ENCODE data around the gene IL1RAPL1. TPM values are rescaled to one million over a fixed set of nuclear protein-coding genes. Genes with fewer than 3 reads are reported as not detected.
A peak's percentile ranks its signal among the peaks of the same experiment; 100 is the strongest.

The IL1RAPL1 gene
- polyA plus RNA-seq, 1 donor from 2014 or later: not detected

GRCh38 chrX:29432534-29432933 is 845.3 kb downstream of the IL1RAPL1 start:
- H3K27me3 Mint-ChIP-seq: no peaks in the 10 kb centered on the region
- peaks cover 0 to 12% (median 3%) of the 10 kb centered on the region in 3 donors for H3K9me3 Mint-ChIP-seq
- no peaks in the 10 kb centered on the region for H3K4me1 Mint-ChIP-seq
- no peak overlapping the region for H3K27ac Mint-ChIP-seq
- no peak overlapping the region for H3K4me3 Mint-ChIP-seq
- H3K36me3 Mint-ChIP-seq: peaks cover 2% of the 10 kb centered on the region

- no peak overlapping the region for H3K27ac Mint-ChIP-seq
- peaks cover 0 to 8% (median 0%) of the 10 kb centered on the region in 3 donors for H3K9me3 Mint-ChIP-seq
- no peaks in the 10 kb centered on the region for H3K4me1 Mint-ChIP-seq
- H3K36me3 Mint-ChIP-seq: peaks cover 2% of the 10 kb centered on the region
- no peak overlapping the region for H3K4me3 Mint-ChIP-seq
- no peaks in the 10 kb centered on the region for H3K27me3 Mint-ChIP-seq
Measured at GRCh38 chrX:29434939-29435338, 847.7 kb downstream of the IL1RAPL1 start.

- no peaks in the 10 kb centered on the region for H3K27me3 Mint-ChIP-seq
- H3K27ac Mint-ChIP-seq: no peak overlapping the region
- peaks cover 0 to 8% (median 0%) of the 10 kb centered on the region in 3 donors for H3K9me3 Mint-ChIP-seq
- no peak overlapping the region for H3K4me3 Mint-ChIP-seq
- H3K36me3 Mint-ChIP-seq: peaks cover 4% of the 10 kb centered on the region
- H3K4me1 Mint-ChIP-seq: no peaks in the 10 kb centered on the region
Measured at GRCh38 chrX:29435396-29435795, 848.1 kb downstream of the IL1RAPL1 start.

DNA sequence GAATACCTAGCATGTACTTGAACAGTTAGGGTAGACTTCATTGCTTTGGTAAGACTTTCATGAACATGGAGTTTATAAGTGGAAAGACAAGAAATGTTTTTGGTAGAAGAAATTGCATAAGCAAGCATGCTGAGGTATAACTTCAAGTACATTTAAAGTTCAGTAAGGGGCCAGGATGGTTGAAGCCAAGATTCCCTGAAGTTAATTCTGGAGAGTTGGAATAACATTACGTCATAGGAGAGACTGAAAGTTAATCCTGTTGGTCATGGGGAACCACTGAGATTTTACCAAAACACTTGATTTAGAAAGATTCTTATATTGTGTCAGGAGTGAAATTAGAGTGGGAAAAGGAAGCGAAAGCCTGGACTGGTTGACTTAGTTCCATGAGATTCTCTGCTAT is 860.6 kb downstream of the IL1RAPL1 start:
- H3K36me3 Mint-ChIP-seq: no peaks in the 10 kb centered on the region
- peaks cover 0 to 2% (median 0%) of the 10 kb centered on the region in 3 donors for H3K9me3 Mint-ChIP-seq
- H3K4me3 Mint-ChIP-seq: no peak overlapping the region
- H3K4me1 Mint-ChIP-seq: peaks cover 0 to 6% (median 2%) of the 10 kb centered on the region in 3 donors
- H3K27ac Mint-ChIP-seq: no peak overlapping the region
- no peaks in the 10 kb centered on the region for H3K27me3 Mint-ChIP-seq

DNA sequence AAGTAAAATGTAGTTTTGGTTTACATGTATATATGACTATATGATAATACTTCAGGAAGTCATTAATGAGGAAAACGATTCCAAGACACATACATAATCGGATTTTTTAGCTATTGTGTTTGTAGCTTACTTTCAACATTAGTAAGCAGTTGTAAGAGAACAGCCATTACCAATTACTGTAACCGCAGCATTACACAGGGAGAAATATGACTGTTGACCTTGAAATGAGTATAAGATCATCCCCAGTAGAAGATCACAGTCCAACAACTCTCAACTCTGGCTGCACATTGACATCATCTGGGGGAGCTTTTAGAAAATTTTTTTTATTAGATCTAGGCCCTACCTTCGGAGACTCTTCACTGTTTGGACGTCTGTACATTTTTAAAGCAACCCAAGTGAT is 866.1 kb downstream of the IL1RAPL1 start:
- H3K4me1 Mint-ChIP-seq: peaks cover 0 to 6% (median 2%) of the 10 kb centered on the region in 3 donors
- H3K27ac Mint-ChIP-seq: no peak overlapping the region
- no peaks in the 10 kb centered on the region for H3K36me3 Mint-ChIP-seq
- H3K9me3 Mint-ChIP-seq: peaks cover 0 to 4% (median 0%) of the 10 kb centered on the region in 3 donors
- no peak overlapping the region for H3K4me3 Mint-ChIP-seq
- H3K27me3 Mint-ChIP-seq: no peaks in the 10 kb centered on the region

DNA sequence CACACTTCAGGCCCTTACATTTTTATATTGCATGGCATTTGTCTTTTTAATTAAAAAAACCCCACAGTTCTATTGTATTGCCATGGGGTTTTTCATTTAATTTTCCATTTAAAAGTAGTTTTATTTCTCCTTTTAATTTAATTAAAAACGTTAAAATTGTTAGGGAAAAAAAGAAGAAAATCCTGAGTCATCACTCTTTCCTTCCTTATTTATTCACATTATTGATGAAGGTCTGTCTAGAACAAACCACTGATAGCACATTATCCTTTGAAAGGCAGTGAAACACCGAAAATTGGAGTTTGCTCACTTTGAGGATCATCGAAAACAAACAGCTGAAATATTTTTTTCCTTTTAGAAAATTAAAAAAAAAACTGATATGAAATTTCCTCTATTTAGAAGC is 868.5 kb downstream of the IL1RAPL1 start:
- Mint-ChIP-seq H3K4me1 (no peaks in the 10 kb centered on the region), H3K27ac (no peak overlapping the region), H3K27me3 (no peaks in the 10 kb centered on the region), H3K36me3 (no peaks in the 10 kb centered on the region), H3K4me3 (no peak overlapping the region), H3K9me3 (peaks cover 0 to 3% (median 2%) of the 10 kb centered on the region in 3 donors)

DNA sequence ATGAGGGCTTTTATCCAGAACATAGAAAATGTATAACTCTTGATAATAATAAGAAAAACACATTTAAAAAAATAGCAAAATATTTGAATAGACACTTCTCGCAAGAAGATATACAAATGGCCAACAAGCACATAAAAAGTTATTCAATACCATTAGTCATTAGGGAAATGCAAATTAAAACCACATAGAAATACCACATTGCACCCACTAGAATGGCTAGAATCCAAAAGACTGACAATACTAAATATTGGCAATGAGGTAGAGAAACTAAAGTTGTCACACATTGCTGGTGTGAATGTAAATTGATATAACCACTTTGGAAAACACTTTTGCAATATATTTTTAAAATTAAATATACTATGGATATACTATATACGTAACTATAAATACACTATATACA is 873.8 kb downstream of the IL1RAPL1 start:
- Mint-ChIP-seq H3K4me1 (no peaks in the 10 kb centered on the region), H3K36me3 (no peaks in the 10 kb centered on the region), H3K27ac (no peak overlapping the region), H3K27me3 (no peaks in the 10 kb centered on the region), H3K9me3 (peaks cover 0 to 3% (median 3%) of the 10 kb centered on the region in 3 donors), H3K4me3 (no peak overlapping the region)

GRCh38 chrX:29466456-29466855 is 879.2 kb downstream of the IL1RAPL1 start:
- Mint-ChIP-seq H3K27ac (no peak overlapping the region), H3K4me1 (no peaks in the 10 kb centered on the region), H3K27me3 (no peaks in the 10 kb centered on the region), H3K9me3 (peaks cover 0 to 3% (median 0%) of the 10 kb centered on the region in 3 donors), H3K36me3 (no peaks in the 10 kb centered on the region), H3K4me3 (no peak overlapping the region)

DNA sequence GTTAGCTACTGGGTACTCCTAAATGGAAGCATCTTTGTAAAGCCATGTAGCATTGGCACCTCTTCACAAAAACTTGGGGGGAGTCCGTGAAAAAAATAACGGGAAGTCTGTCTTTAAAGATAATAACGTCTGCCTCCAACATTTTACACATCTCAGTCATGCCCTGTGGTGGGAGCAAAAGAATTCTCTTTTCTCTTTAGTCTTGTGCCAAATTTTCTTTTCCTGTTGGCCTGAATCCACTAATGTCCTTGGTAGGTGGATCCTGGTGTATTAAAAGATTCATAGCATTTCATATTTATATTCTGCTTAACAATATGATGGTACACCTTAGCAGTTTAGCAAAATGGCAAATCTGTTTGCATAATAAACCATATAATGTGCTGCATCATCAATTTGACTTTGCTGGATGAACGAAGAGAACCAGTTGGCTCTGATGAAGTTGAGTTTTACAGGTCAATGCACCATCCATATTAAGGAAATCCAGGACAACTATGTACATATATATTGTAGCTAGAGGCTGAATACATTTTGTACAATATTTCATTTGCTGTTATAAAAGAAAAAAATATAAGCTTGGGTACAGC is 881.8 kb downstream of the IL1RAPL1 start:
- Mint-ChIP-seq H3K27ac (no peak overlapping the region), H3K4me1 (no peaks in the 10 kb centered on the region), H3K9me3 (peaks cover 0 to 4% (median 0%) of the 10 kb centered on the region in 3 donors), H3K36me3 (no peaks in the 10 kb centered on the region), H3K4me3 (no peak overlapping the region), H3K27me3 (no peaks in the 10 kb centered on the region)

GRCh38 chrX:29470030-29470429 is 882.8 kb downstream of the IL1RAPL1 start:
- no peak overlapping the region for H3K27ac Mint-ChIP-seq
- peaks cover 0 to 4% (median 0%) of the 10 kb centered on the region in 3 donors for H3K9me3 Mint-ChIP-seq
- no peaks in the 10 kb centered on the region for H3K36me3 Mint-ChIP-seq
- H3K4me3 Mint-ChIP-seq: no peak overlapping the region
- H3K27me3 Mint-ChIP-seq: peaks cover 2% of the 10 kb centered on the region
- H3K4me1 Mint-ChIP-seq: no peaks in the 10 kb centered on the region

- peaks cover 0 to 4% (median 0%) of the 10 kb centered on the region in 3 donors for H3K9me3 Mint-ChIP-seq
- H3K27ac Mint-ChIP-seq: no peak overlapping the region
- H3K4me3 Mint-ChIP-seq: no peak overlapping the region
- no peaks in the 10 kb centered on the region for H3K36me3 Mint-ChIP-seq
- H3K27me3 Mint-ChIP-seq: peaks cover 2% of the 10 kb centered on the region
- no peaks in the 10 kb centered on the region for H3K4me1 Mint-ChIP-seq
Measured at GRCh38 chrX:29471829-29472228, 884.6 kb downstream of the IL1RAPL1 start.

- Mint-ChIP-seq H3K4me3 (peak overlapping the region in 2 of 4 donors; percentile 10 to 56), H3K27me3 (peaks cover 3% of the 10 kb centered on the region), H3K27ac (no peak overlapping the region), H3K36me3 (no peaks in the 10 kb centered on the region), H3K4me1 (peaks cover 0 to 7% (median 0%) of the 10 kb centered on the region in 3 donors), H3K9me3 (no peaks in the 10 kb centered on the region)
Measured at GRCh38 chrX:29477878-29478277, 890.6 kb downstream of the IL1RAPL1 start.

- Mint-ChIP-seq H3K27ac (no peak overlapping the region), H3K4me1 (peaks cover 0 to 7% (median 0%) of the 10 kb centered on the region in 3 donors), H3K36me3 (no peaks in the 10 kb centered on the region), H3K27me3 (peaks cover 3% of the 10 kb centered on the region), H3K4me3 (peak overlapping the region in 3 of 4 donors; percentile 10 to 52 (median 19)), H3K9me3 (no peaks in the 10 kb centered on the region)
Measured at GRCh38 chrX:29478336-29479069, 891.3 kb downstream of the IL1RAPL1 start.

GRCh38 chrX:29487214-29487613 is 900.0 kb downstream of the IL1RAPL1 start:
- no peaks in the 10 kb centered on the region for H3K4me1 Mint-ChIP-seq
- H3K4me3 Mint-ChIP-seq: no peak overlapping the region
- H3K36me3 Mint-ChIP-seq: no peaks in the 10 kb centered on the region
- no peak overlapping the region for H3K27ac Mint-ChIP-seq
- H3K27me3 Mint-ChIP-seq: no peaks in the 10 kb centered on the region
- H3K9me3 Mint-ChIP-seq: no peaks in the 10 kb centered on the region

DNA sequence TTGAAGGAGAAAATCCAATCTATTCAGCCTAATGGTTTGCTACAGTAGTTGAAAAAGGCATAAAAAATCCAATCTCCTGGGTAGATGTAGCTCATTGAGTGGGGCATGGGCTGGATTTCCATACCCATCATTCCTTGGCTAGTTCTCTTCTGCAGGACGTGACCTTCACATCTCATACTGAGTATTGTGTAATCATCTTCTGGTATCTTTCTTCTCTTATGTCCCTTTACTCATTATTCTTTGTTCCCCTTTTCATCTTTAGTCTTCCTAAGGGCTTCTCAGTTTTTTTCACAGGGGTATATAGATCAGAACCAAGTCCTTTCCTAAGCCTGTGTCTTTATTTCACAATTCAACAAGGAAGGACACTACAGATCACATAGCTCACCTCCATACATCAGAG is 900.5 kb downstream of the IL1RAPL1 start:
- Mint-ChIP-seq H3K27ac (no peak overlapping the region), H3K4me1 (no peaks in the 10 kb centered on the region), H3K4me3 (no peak overlapping the region), H3K27me3 (no peaks in the 10 kb centered on the region), H3K9me3 (no peaks in the 10 kb centered on the region), H3K36me3 (no peaks in the 10 kb centered on the region)

DNA sequence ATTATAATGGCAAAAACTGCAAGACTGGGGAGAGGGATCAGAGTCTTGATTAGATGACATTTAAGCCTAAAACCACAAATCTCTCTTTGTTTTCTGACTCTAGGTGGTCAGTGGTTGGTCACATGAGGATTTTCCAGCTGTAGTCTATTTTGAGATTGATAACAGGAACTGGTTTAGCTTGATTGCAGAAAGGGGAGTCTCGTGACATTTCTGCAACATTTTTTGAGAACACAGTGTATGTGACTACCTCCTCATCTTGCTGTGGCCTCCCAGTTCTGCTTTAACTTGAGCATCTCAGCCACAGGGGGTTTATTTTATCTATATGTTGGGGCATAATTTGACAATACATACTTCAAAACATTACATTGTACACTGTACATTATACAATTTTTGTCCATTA is 901.7 kb downstream of the IL1RAPL1 start:
- H3K4me1 Mint-ChIP-seq: no peaks in the 10 kb centered on the region
- no peaks in the 10 kb centered on the region for H3K36me3 Mint-ChIP-seq
- no peaks in the 10 kb centered on the region for H3K9me3 Mint-ChIP-seq
- H3K27ac Mint-ChIP-seq: no peak overlapping the region
- H3K27me3 Mint-ChIP-seq: no peaks in the 10 kb centered on the region
- no peak overlapping the region for H3K4me3 Mint-ChIP-seq
